HG02763 (cell line): ENCODE data around the gene TMUB1.
A peak's percentile ranks its signal among the peaks of the same experiment; 100 is the strongest.

Experiments used
- ATAC-seq: cut with Tn5 transposase; IDR thresholded peaks from one replicate; pipeline ENCODE4 v1.9.1; 2021; ENCODE audit warnings: mild to moderate bottlenecking, moderate library complexity; ENCODE audit not compliant: unreplicated experiment

The TMUB1 gene

GRCh38 chr7:151071032-151071866 is 12.0 kb downstream of the TMUB1 start:
- ATAC-seq, result no peak

- ATAC-seq, result no peak
Measured at GRCh38 chr7:151070574-151070960, 12.7 kb downstream of the TMUB1 start.

GRCh38 chr7:151069841-151070573 is 13.3 kb downstream of the TMUB1 start:
- no peak for ATAC-seq

GRCh38 chr7:151068069-151068773 is 15.1 kb downstream of the TMUB1 start:
- no peak for ATAC-seq

- ATAC-seq, result no peak
Measured at GRCh38 chr7:151066273-151066974, 16.9 kb downstream of the TMUB1 start.

- ATAC-seq, result no peak
Measured at GRCh38 chr7:151065516-151065915, 17.8 kb downstream of the TMUB1 start.

GRCh38 chr7:151064993-151065392 is 18.3 kb downstream of the TMUB1 start:
- no peak for ATAC-seq

- no peak for ATAC-seq
Measured at GRCh38 chr7:151064454-151064853, 18.8 kb downstream of the TMUB1 start.

GRCh38 chr7:151063212-151063561 is 20.1 kb downstream of the TMUB1 start:
- ATAC-seq, result no peak

- ATAC-seq, result no peak
Measured at GRCh38 chr7:151062399-151063211, 20.7 kb downstream of the TMUB1 start.

- ATAC-seq, result no peak
Measured at GRCh38 chr7:151062111-151062398, 21.2 kb downstream of the TMUB1 start.

GRCh38 chr7:151061213-151062110 is 21.8 kb downstream of the TMUB1 start:
- ATAC-seq, result no peak

GRCh38 chr7:151060416-151061212 is 22.7 kb downstream of the TMUB1 start:
- no peak for ATAC-seq

GRCh38 chr7:151060113-151060415 is 23.2 kb downstream of the TMUB1 start:
- ATAC-seq, result no peak

GRCh38 chr7:151059367-151060112 is 23.8 kb downstream of the TMUB1 start, which contains the start of gene SLC4A2:
Gene SLC4A2, plus strand, starts transcription at chr7:151059589. Its CDS starts 2,399 bp downstream, at chr7:151061988.
- peak; percentile 30 for ATAC-seq

- ATAC-seq, result no peak
Measured at GRCh38 chr7:151058781-151059366, 24.4 kb downstream of the TMUB1 start.

GRCh38 chr7:151057989-151058780 is 25.1 kb downstream of the TMUB1 start:
- ATAC-seq, result peak; percentile 88
